ENCODE data around the gene PPM1H.
A peak's percentile ranks its signal among the peaks of the same experiment; 100 is the strongest.

Gene PPM1H

DNA sequence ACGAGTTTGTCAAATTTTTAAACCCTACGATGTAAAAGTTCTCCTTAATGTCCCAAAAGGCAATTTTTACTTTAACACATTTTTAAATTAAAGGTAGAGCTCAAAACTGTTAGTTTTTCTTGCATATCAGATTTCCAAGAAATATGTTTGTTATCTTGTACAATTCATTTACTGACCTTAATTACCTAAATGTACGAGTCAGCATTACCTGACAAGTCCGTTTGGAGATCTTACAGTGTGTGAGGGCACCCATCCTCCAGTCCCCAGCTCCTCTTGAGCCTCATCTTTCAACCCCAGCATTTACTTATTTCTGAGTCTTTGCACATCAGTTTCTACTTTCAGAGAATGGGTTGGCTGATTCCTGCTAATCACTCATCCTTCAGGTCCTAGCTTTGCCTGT lies 23.7 kb downstream of the PPM1H start:
- Histone ChIP-seq H3K36me3 (no peaks in the 10 kb centered on the region), H3K9me3 (no peaks in the 10 kb centered on the region), H3K27me3 (no peaks in the 10 kb centered on the region), H3K4me1 (peaks cover 0 to 15% (median 6%) of the 10 kb centered on the region in 4 donors), H3K4me3 (no peak overlapping the region), H3K27ac (no peak overlapping the region)
- no peak for DNase-seq
- intact Hi-C loops (cut with DNase I; ENCODE audit: low total_unique reads) = no loop called here
- TF ChIP-seq, protein P1, sequence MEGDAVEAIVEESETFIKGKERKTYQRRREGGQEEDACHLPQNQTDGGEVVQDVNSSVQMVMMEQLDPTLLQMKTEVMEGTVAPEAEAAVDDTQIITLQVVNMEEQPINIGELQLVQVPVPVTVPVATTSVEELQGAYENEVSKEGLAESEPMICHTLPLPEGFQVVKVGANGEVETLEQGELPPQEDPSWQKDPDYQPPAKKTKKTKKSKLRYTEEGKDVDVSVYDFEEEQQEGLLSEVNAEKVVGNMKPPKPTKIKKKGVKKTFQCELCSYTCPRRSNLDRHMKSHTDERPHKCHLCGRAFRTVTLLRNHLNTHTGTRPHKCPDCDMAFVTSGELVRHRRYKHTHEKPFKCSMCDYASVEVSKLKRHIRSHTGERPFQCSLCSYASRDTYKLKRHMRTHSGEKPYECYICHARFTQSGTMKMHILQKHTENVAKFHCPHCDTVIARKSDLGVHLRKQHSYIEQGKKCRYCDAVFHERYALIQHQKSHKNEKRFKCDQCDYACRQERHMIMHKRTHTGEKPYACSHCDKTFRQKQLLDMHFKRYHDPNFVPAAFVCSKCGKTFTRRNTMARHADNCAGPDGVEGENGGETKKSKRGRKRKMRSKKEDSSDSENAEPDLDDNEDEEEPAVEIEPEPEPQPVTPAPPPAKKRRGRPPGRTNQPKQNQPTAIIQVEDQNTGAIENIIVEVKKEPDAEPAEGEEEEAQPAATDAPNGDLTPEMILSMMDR (IDR thresholded peaks at IDR 0.05) = no peak

DNA sequence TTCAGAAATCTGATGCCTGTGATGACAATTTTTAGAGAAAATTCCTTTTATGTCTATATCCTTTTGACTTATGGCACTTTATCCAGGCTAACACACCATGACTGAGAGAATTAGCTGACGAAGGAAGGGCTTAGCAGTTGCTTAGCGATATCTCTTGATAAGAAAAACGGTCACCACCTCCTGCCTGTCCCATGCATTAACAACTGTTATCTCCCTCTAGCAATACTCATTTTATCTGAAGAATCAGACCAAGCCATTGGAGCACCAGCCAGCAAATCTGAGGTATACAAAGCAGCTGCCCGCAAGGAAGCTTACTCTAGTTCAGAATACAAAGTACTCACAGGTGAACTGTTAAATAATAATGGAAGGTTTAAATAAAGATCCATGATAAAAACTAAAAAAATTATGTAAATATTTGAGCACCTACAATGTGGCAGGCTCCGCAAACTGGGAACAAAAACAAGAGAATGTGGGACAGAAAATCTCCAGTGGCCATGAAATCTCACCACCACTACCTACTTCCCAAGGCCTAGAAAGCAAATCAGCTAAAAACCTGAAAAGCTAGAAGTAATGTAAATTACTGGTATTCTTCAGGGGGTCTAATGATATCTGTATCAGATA lies 24.3 kb downstream of the PPM1H start:
- intact Hi-C loops (cut with DNase I; ENCODE audit: low total_unique reads) = no loop called here
- Histone ChIP-seq H3K9me3 (no peaks in the 10 kb centered on the region), H3K27me3 (no peaks in the 10 kb centered on the region), H3K36me3 (no peaks in the 10 kb centered on the region), H3K4me3 (no peak overlapping the region), H3K4me1 (peaks cover 0 to 21% (median 9%) of the 10 kb centered on the region in 4 donors), H3K27ac (no peak overlapping the region)
- TF ChIP-seq, protein P1 (IDR thresholded peaks at IDR 0.05) = no peak
- no peak for DNase-seq

DNA sequence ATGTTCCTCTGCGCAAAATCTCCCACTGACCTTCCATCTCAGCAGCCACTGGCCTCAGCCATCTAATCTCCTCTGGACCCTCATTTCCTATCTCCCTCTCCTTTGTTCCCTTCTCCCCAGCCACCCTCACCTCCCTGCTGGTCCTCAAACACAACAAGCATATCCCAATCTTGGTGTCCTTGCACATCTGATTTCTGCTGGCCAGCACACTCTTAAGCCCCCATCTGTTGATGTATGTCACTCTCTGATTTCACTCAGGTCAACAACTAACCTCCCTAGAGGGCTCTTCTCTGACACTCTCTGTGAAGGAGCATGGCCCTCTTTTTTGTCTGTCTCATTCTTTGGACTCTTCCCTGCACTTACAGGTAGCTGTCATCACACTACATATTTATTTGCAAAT lies 25.6 kb downstream of the PPM1H start:
- H3K9me3 ChIP-seq = no peaks in the 10 kb centered on the region
- peaks cover 0 to 23% (median 9%) of the 10 kb centered on the region in 4 donors for H3K4me1 ChIP-seq
- TF ChIP-seq, protein P1 (IDR thresholded peaks at IDR 0.05) = no peak
- no peak for DNase-seq
- H3K4me3 ChIP-seq = no peak overlapping the region
- no peaks in the 10 kb centered on the region for H3K27me3 ChIP-seq
- intact Hi-C loops (cut with DNase I; ENCODE audit: low total_unique reads) = no loop called here
- no peaks in the 10 kb centered on the region for H3K36me3 ChIP-seq
- no peak overlapping the region for H3K27ac ChIP-seq

DNA sequence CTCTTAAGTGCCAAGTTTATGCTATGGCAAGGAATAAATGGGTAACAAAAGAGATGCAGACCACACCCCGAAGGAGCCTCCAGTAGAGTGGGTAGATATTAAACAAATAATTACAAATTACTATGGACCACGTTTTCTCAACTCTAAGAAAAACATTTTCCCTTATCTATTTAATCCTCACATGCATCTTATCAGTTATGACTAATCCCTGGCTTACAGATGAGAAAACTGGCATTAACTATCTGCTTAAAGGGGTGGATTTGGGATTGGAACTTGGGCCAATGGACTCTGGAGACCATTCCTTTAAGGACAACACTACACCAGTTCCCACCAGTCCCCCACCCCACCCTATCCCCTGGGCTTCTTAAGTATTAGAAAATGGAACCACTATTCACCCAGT lies 26.3 kb downstream of the PPM1H start:
- TF ChIP-seq, protein P1 (IDR thresholded peaks at IDR 0.05) = no peak
- Histone ChIP-seq H3K9me3 (no peaks in the 10 kb centered on the region), H3K27ac (no peak overlapping the region), H3K4me3 (no peak overlapping the region), H3K36me3 (no peaks in the 10 kb centered on the region), H3K27me3 (no peaks in the 10 kb centered on the region), H3K4me1 (peaks cover 0 to 23% (median 9%) of the 10 kb centered on the region in 4 donors)
- intact Hi-C loops (cut with DNase I; ENCODE audit: low total_unique reads) = no loop called here
- DNase-seq = no peak

DNA sequence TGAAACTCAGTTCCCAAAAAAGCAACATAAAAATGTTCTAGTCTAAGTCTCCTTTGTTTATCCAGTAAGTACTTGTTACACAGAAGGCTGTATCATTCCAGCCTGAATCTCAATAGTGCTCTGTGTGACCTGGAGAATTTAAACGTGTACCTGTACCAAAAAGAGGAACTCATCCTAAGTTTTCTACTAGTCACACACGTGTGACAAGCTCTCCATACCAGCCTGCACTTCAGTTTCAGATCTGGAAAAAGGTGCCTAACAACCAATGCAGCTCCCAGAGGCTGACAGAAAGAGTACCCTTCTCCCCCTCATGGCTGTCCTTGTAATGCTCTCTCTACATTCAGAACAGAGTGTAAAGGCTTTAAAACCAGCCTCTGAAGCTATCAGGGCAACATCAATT lies 27.4 kb downstream of the PPM1H start:
- TF ChIP-seq, protein P1 (IDR thresholded peaks at IDR 0.05) = no peak
- H3K4me1 ChIP-seq = peaks cover 0 to 24% (median 12%) of the 10 kb centered on the region in 4 donors
- H3K27ac ChIP-seq = peak overlapping the region in 1 of 2 donors; percentile 32
- H3K4me3 ChIP-seq = no peak overlapping the region
- H3K27me3 ChIP-seq = no peaks in the 10 kb centered on the region
- H3K9me3 ChIP-seq = no peaks in the 10 kb centered on the region
- intact Hi-C loops (cut with DNase I; ENCODE audit: low total_unique reads) = no loop called here
- H3K36me3 ChIP-seq = no peaks in the 10 kb centered on the region
- DNase-seq = no peak

DNA sequence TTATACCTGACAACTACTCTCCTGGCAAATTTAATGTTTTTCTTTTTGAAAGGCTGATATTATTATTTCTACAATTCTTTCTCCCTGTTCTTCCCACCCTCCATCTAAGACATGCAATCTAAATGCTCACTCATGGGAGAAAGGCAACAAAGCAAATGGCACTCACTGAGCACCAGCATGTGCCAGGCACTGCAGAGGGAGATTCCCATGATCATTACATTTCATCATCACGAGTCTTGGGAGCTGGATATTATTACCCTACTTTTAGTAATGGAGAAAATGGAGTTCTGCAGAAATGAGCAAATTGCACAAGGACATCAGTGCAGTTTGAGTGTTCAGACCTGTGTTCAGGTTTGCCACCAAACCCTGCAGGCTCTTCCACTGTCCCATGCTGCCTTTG lies 27.9 kb downstream of the PPM1H start:
- Histone ChIP-seq H3K4me3 (no peak overlapping the region), H3K4me1 (peaks cover 0 to 24% (median 12%) of the 10 kb centered on the region in 4 donors), H3K27ac (no peak overlapping the region), H3K27me3 (no peaks in the 10 kb centered on the region), H3K9me3 (no peaks in the 10 kb centered on the region), H3K36me3 (no peaks in the 10 kb centered on the region)
- intact Hi-C loops (cut with DNase I; ENCODE audit: low total_unique reads) = no loop called here
- DNase-seq = no peak
- TF ChIP-seq, protein P1 (IDR thresholded peaks at IDR 0.05) = no peak
